GM21723 (cell line): ENCODE measurements around the gene ZNF501.

Source experiments
- ATAC-seq: cut with Tn5 transposase; IDR thresholded peaks from one replicate; pipeline ENCODE4 v1.9.1; 2021; ENCODE audit warnings: mild to moderate bottlenecking, moderate library complexity; ENCODE audit not compliant: unreplicated experiment

Gene ZNF501

DNA sequence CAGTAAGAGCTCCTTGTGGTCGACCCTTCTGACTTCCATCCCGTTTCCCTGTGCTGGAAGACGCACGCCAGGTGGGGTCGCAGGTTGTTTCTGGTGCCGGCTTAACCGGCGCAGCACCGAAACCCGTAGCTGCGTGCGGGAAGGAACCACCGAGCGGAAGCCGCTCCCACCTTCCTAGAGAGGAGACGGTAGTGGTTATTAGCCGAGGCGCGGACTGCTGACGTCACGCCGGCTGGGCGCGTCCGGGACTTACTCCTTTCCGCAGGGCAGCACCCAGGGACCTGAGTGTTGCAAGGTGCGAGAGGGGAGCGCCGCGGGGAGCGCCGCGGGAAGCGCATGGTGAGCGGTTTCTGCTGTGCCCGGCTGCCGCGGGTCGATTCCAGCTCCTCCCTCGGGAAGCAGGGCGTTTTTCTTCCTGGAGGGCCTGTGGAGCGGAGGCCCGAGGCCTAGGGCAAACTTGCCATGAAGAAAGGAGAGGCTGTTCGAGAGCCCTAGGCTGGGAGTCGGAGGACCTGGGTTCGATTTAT lies at the start of gene ZNF501:
Gene ZNF501 (plus strand): TSS at position 252 of the 527 bp plus-strand sequence. CDS start 4,787 bp downstream, outside the sequence.
- peak; percentile 78 for ATAC-seq

DNA sequence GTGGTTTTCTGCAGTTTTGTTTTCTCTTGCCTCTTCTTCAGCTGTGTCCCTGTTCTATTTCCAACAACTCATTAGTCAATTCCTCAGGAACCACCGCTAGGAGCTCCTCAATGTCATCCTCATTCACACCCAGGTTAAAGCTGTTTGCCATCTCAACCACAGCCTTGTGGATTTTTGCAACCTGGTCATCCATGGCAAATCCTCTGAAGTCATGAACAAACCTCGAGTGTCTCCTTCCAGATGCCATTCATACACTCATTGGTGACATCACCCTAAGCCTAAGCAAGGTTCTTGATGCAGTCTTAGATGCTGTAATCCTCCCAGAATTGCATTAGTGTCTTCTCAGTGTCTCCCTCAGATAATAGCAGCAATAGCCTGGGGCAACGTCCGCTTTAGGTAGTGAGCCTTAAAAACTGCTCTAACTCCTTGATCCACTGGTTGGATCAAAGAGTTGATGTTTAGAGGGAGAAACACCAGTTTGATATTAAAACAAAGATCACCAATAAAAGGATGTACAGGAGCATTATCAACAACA lies 48.4 kb upstream of the ZNF501 start:
- no peak for ATAC-seq

DNA sequence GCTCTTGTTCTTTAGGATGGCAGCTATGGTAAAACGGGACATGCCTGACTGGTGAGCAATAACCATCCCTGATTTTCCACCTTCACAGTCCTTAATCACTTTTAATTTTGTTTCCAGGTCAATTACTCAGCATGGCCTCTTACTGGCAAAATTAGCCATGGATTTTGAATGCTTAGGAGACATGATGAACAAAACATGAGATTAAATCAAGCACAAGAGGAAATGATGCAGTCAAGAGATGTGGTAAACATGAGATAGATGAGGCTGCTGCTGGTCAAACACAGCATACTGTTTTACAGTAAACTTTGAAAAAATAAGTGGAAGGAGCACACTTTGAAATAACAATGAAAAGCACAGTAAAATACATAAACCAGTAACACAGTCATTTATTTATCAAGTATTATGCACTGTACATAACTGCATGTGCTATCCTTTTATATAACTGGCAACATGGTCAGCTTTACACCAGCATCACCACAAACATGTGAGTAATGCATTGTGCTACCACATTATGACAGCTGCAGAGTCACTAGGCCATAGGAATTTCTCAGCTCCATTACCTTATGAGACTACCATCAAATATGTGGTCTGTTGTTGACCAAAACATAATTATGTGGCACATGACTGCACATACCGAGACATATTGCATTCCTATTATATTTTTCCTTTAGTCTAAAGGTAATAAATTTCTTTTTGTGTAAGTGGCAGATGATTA lies 47.1 kb upstream of the ZNF501 start:
- no peak for ATAC-seq

DNA sequence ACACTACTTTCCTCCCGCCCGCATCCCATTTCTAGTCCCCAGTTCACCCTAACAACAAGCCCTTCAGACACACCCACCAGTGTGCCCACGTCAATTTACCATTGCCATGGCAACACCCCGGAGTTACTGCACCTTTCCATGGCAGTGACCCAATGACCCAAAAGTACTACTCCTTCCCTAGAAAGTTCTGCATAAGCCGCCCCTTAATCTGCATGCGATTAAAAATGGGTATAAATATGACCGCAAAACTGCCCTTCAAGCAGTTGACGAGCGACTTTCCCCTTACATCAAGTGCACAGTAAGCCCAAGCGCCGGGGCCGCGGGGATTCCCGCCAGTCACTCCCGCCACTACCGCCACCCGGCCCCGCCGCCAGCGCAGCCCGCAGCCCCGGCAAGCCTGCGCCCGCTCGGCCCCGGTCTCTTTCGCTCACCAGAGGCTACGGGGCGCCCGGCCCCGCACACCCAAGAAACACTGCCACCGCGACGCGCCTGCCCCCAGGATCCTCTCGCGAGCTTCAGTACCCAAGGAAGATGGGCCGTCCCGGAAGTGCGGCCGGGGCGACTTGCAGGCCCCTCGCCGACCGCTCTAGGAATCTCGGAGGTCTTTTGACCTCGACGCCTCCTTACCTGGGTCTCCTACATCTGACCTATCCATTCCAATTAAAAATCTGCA lies 44.2 kb upstream of the ZNF501 start:
- ATAC-seq, result peak; percentile 81

DNA sequence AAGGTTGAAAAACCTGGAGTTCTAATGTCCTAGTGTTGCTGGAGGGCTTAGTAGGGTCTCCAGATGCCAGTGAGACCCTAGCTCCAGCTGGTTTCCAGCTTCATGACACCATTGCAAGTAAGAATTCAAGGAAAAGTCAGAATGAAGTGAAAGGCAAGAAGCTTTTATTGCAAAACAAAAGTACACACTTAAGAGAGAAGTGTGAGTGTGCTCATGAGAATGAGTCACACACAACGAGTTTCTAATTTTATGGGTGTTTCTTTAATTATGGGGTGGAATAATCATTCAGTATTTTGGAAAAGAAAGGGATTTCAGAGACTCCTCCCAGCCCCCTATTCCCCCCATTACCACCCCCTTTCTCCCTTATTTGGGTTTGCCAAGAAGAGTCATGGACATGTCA lies 41.5 kb upstream of the ZNF501 start:
- ATAC-seq, result no peak

DNA sequence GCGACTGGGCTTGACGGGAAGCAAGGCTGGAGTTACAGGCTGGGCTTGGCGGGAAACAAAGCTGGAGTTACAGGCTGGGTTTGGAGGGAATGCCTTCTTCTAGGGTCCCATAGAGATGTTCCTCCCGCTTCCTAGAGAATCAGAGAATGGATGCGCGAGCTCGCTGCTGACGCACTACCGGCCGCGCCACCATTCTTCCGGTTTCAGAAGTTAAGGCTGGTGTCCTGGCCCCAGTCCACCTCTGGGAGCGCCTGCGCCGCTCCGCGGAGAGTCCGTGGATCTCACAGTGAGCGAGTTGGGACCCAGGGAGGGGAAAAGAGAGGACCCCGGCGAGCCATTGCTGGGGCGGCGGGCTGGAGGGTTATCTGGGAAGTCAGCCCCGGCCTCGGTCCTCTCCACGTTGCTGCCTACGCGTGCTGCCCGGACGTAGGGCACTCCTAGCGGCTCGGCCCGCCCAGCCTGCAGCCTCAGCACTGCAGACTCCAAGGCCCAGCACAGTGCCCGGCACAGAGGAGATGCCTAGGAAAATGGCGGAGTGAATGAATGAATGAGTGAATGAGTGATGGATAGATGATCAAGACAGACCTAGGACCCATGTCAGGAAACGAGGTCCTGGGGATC lies 16.9 kb upstream of the ZNF501 start, which contains the start of gene ZNF502:
Gene ZNF502 (plus strand): TSS at position 206 of the 621 bp plus-strand sequence. CDS start 7,602 bp downstream, outside the sequence.
- no peak for ATAC-seq

- no peak for ATAC-seq
These were observed 8.0 kb upstream of the ZNF501 start for GRCh38 chr3:44721231-44722102.

DNA sequence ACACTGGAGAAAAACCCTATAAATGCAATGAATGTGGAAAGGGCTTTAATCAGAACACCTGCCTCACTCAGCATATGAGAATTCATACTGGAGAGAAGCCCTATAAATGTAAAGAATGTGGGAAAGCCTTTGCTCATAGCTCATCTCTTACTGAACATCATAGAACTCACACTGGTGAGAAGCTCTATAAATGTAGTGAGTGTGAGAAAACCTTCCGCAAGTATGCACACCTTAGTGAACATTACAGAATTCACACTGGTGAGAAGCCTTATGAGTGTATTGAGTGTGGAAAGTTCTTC lies 7.4 kb upstream of the ZNF501 start:
- no peak for ATAC-seq

DNA sequence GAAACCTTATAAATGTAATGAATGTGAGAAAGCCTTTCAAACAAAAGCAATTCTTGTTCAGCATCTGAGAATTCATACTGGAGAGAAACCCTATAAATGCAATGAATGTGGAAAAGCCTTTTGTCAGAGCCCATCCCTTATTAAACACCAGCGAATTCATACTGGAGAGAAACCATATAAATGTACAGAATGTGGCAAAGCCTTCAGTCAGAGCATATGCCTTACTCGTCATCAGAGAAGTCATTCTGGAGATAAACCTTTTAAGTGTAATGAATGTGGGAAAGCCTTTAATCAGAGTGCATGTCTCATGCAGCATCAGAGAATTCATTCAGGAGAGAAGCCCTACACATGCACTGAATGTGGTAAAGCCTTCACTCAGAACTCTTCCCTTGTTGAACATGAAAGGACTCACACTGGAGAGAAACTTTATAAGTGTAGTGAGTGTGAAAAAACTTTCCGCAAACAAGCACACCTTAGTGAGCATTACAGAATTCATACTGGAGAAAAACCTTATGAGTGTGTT lies 5.3 kb downstream of the ZNF501 start:
- ATAC-seq, result no peak

GRCh38 chr3:44761101-44761423 lies 31.6 kb downstream of the ZNF501 start:
- ATAC-seq, result no peak

DNA sequence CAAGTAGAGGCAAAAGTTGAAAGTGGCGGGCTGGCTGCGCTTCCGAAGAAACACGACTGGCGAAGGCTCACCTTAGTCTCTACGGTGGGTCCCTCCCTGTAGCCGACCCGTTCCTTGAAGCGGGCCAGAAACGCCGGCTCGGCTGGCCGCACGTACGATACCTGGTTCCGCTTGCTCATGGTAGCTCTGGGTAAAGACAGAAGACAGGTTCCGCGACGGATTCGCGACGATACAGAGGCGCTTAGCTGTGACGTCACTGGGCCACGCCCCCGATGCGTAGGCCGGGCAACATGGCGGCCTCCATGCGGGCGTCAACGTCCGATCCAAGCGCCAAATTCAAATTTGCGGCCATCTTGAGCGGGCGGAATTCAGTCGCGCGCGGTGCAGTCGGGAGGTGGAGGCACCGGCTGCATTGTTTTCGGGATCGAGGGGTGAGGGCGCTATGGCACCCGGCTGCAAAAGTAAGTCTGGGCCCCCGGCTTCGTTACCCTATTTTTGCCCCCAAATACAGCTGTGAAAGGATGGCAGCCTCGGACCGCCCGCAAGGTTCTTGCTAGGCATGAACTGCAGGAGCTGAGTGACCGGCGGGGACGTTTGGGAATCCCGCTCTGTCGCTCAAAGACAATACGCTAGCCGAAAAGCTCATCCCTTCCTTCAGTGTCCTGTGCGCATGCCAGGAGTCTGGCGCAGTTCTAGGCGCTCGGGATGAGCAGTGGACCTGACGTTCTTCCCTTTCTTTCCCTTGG lies 32.2 kb downstream of the ZNF501 start, which contains the start of the genes KIAA1143 and KIF15:
Gene KIAA1143 (minus strand): TSS at position 196 of the 746 bp plus-strand sequence. CDS start 17 bp downstream, at position 179.
Gene KIF15 (plus strand): TSS at position 371 of the 746 bp plus-strand sequence. CDS start 72 bp downstream, at position 443.
- peak; percentile 86 for ATAC-seq

GRCh38 chr3:44762170-44762677 lies 32.8 kb downstream of the ZNF501 start:
- ATAC-seq, result peak; percentile 12

DNA sequence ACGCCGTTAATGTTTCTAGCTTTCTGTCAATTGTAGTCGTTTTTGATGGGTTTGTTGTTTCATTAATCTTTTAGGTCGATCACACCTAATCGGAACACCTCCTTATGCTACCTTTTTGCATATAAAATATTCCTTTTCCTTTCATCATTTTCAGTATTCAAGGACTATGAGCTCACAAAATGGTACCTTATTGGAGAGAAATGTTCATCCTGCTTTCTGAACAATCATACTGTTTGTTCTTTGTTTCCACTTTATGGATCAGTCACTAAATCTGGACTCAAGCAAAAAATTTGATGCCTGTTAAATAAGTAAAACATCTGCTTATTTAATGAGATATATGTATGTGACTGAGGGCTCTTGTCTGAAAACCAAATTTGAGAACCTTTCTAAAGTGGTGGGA lies 33.3 kb downstream of the ZNF501 start:
- no peak for ATAC-seq

DNA sequence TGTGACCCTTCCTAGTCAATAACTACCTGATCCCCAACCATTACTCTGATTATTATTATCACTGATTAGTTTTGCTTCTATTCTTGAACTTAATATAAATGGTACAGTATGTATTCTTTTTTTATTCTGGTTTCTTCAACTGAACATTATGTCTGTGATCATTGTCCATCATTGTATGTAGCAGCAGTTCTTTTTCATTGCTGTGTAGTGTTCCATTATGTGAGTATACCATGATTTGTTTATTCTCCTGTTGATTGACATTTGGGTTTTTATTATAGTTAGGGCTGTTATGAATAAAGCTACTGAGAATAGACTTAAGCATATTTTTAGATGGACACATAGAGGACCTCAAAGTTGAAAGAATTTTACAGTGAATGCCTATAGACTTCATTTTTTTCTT lies 34.8 kb downstream of the ZNF501 start:
- no peak for ATAC-seq

- no peak for ATAC-seq
These were observed 42.1 kb downstream of the ZNF501 start for GRCh38 chr3:44771424-44772098.

GRCh38 chr3:44772099-44772442 lies 42.6 kb downstream of the ZNF501 start:
- no peak for ATAC-seq

GRCh38 chr3:44782891-44783290 lies 53.5 kb downstream of the ZNF501 start:
- no peak for ATAC-seq
